K562 (cell line): ENCODE measurements around the gene ZMYND8. TPM values are rescaled to one million over a fixed set of nuclear protein-coding genes. Genes with fewer than 3 reads are reported as not detected.

Experiments
- ATAC-seq: fragments of 200-7000 bp; cut with Tn5 transposase; 3 replicates; pipeline ENCODE4 v1.9.1; 2020; ENCODE audit warnings: moderate library complexity
- BruUV-seq: library from RNA; stranded (reverse); fragments of 400-500 nt; replicated peaks from 2 replicates; lab custom pipeline; 2021; lab: Mats Ljungman, UMichigan
- CTCF ChIA-PET: fragments of 300-600 bp; formaldehyde crosslinking; extraction: SDS; loops from one replicate; lab custom pipeline; 2021; ENCODE audit warnings: low intra/inter-chr PET ratio; lab: Yijun Ruan, JAX
- POLR2A ChIA-PET: fragments of 300-600, 350-650 bp; sonication (Branson Sonifier 250); formaldehyde crosslinking; extraction: SDS; loops from one replicate; lab custom pipeline; 2021; ENCODE audit warnings: antibody characterized with exemption, inconsistent platforms; lab: Yijun Ruan, JAX
- DNase-seq, 4 experiments: peaks; one replicate each; pipeline versions ENCODE4 v3.0.0 to v3.0.0-alpha.2; 2011 to 2018; ENCODE audit warnings: low spot score in 3 of 4, mixed read lengths in 3 of 4; ENCODE audit errors: extremely low read depth in 1 of 4
- FAIRE-seq: peaks from 2 replicates; lab custom pipeline; 2011; peaks lifted over from hg19 to GRCh38; lab: Jason Lieb, UNC
- H2AFZ ChIP-seq: 2 replicates; pipeline ENCODE4 v1.6.0; 2011; ENCODE audit warnings: low read depth, low read length, control low read depth, inconsistent platforms
- H3K27ac ChIP-seq: fragments of 200-600 bp; 3 replicates; pipeline ENCODE4 v1.8.0; 2011; ENCODE audit warnings: low read depth, mild to moderate bottlenecking, control low read depth, inconsistent platforms, low read length, moderate library complexity, mixed read lengths; ENCODE audit errors: extremely low read depth
- H3K27me3 ChIP-seq, 2 experiments: fragments of 300-600 bp in 1 of 2; 2 replicates in 1 of 2; 3 replicates in 1 of 2; pipeline versions ENCODE4 v1.6.0 to v1.8.0; 2011; ENCODE audit warnings: inconsistent platforms in 2 of 2, low read length in 2 of 2, mild to moderate bottlenecking in 1 of 2, mixed read lengths in 1 of 2, moderate library complexity in 1 of 2; ENCODE audit not compliant: control insufficient read depth in 2 of 2, insufficient read depth in 2 of 2
- H3K36me3 ChIP-seq: fragments of 300-600 bp; 3 replicates; pipeline ENCODE4 v1.8.0; 2011; ENCODE audit warnings: mild to moderate bottlenecking, low read length, inconsistent platforms; ENCODE audit not compliant: control insufficient read depth, insufficient read depth
- H3K4me1 ChIP-seq, 2 experiments: fragments of 200-600 bp in 1 of 2; replicated peaks in 1 of 2; 2 replicates in 1 of 2; 3 replicates in 1 of 2; pipeline versions ENCODE4 v1.5.1 to v1.8.0; 2011; ENCODE audit warnings: inconsistent platforms in 2 of 2, low read length in 2 of 2, mild to moderate bottlenecking in 1 of 2, mixed read lengths in 1 of 2, moderate library complexity in 1 of 2; ENCODE audit not compliant: control insufficient read depth in 2 of 2, insufficient read depth in 2 of 2
- H3K4me2 ChIP-seq: 2 replicates; pipeline ENCODE4 v1.6.1; 2011; ENCODE audit warnings: low read length, control low read depth, inconsistent platforms, mixed read lengths; ENCODE audit not compliant: insufficient read depth
- H3K4me3 ChIP-seq: fragments of 200-600 bp; sonication (generic), shearing (Covaris generic); 2 replicates; pipeline ENCODE4 v1.5.1; 2016; ENCODE audit warnings: control low read depth, inconsistent platforms
- H3K79me2 ChIP-seq: fragments of 200-600 bp; 3 replicates; pipeline ENCODE4 v1.8.0; 2011; ENCODE audit warnings: low read length, inconsistent platforms; ENCODE audit not compliant: control insufficient read depth, insufficient read depth
- H3K9ac ChIP-seq, 2 experiments: 2 replicates each; pipeline versions ENCODE4 v1.6.0 to v1.6.1; 2011; ENCODE audit warnings: low read depth in 2 of 2, low read length in 2 of 2, control low read depth in 1 of 2, inconsistent platforms in 1 of 2, mild to moderate bottlenecking in 1 of 2, mixed read lengths in 1 of 2; ENCODE audit not compliant: insufficient read depth in 1 of 2
- H3K9me1 ChIP-seq: one replicate; pipeline ENCODE4 v1.6.0; 2011; ENCODE audit warnings: inconsistent platforms, mild to moderate bottlenecking, low read length, moderate library complexity; ENCODE audit not compliant: control insufficient read depth, insufficient read depth
- H3K9me3 ChIP-seq: replicated peaks from 2 replicates; pipeline ENCODE4 v1.5.1; 2011; ENCODE audit warnings: low read depth, low read length, inconsistent platforms; ENCODE audit not compliant: control insufficient read depth, insufficient read depth
- H4K20me1 ChIP-seq: replicated peaks from 2 replicates; pipeline ENCODE4 v1.6.1; 2011; ENCODE audit warnings: low read length, inconsistent platforms, mixed read lengths; ENCODE audit not compliant: control insufficient read depth, insufficient read depth
- BCLAF1 ChIP-seq, 2 experiments: fragments of 450-650 bp in 1 of 2; IDR thresholded peaks; 2 replicates each; pipeline ENCODE4 v1.6.1; 2011 to 2017; ENCODE audit warnings: low read depth in 2 of 2, antibody characterized with exemption in 1 of 2, borderline replicate concordance in 1 of 2, low read length in 1 of 2, mild to moderate bottlenecking in 1 of 2, mixed read lengths in 1 of 2; ENCODE audit not compliant: control insufficient read depth in 1 of 2
- ETS1 ChIP-seq: conservative IDR thresholded peaks from 2 replicates; pipeline ENCODE4 v1.6.1; 2011; ENCODE audit warnings: low read depth, mild to moderate bottlenecking, low read length; ENCODE audit not compliant: control insufficient read depth
- RBM22 ChIP-seq: fragments of 200-400 bp; formaldehyde crosslinking; IDR thresholded peaks from 2 replicates; pipeline ENCODE4 v1.6.1; 2018; ENCODE audit warnings: low read length, low read depth; ENCODE audit not compliant: poor library complexity, severe bottlenecking
- SRSF3 ChIP-seq: fragments of 200-400 bp; formaldehyde crosslinking; IDR thresholded peaks from 2 replicates; pipeline ENCODE4 v1.6.1; 2016; ENCODE audit warnings: mild to moderate bottlenecking, low read length, moderate library complexity; ENCODE audit not compliant: insufficient read depth
- WGBS: fragments of 100-300 bp; shearing (Covaris generic); methylation state at CpG from one replicate; pipeline ENCODE4 v1.1.6; 2016; ENCODE audit warnings: low coverage, mixed read lengths; ENCODE audit not compliant: insufficient coverage; ENCODE audit errors: missing lambda C conversion rate; 5-methylcytosine and 5-hydroxymethylcytosine counted together
- in situ Hi-C: fragments of 300-500 bp; cut with MboI; formaldehyde crosslinking; loops from 4 replicates; pipeline ENCODE4 v1.15.0; 2018; ENCODE audit warnings: inconsistent platforms, mixed read lengths
- intact Hi-C: fragments of 100-400 bp; cut with micrococcal nuclease; formaldehyde crosslinking; loops from 2 replicates; pipeline ENCODE4 v1.14.2; 2022
- polyA plus RNA-seq, 8 experiments: library from polyadenylated mRNA; depleted of rRNA in 4 of 8; stranded (reverse) in 5 of 8; unstranded in 3 of 8; fragments of >200 nt; fragmentation: Nextera tagmentation in 2 of 8; fragmentation: Illumina TruSeq in 1 of 8; extraction: Ambion mirVana in 2 of 8; extraction: Trizol in 1 of 8; gene quantifications; 2 replicates each; pipeline versions ENCODE4 v1.2.1 to v1.2.3, GENCODE V29; 2011 to 2014; ENCODE audit warnings: inconsistent platforms in 1 of 8, missing spikeins in 1 of 8
- total RNA-seq, 7 experiments: library from RNA; depleted of rRNA in 6 of 7; stranded (reverse); fragments of >200 nt in 6 of 7; fragmentation: Illumina TruSeq in 2 of 7; extraction: Trizol in 2 of 7; gene quantifications; 2 replicates each; pipeline versions ENCODE4 v1.2.1 to v1.2.3, GENCODE V29; 2011 to 2021; ENCODE audit warnings: low replicate concordance in 1 of 7

ZMYND8 gene
- total and polyA plus RNA-seq, 9 of the 15 experiments (the other 6 are each of a cell fraction or from before 2014, with no cell fraction given), result 31.8 to 148 (median 71.9) TPM

DNA sequence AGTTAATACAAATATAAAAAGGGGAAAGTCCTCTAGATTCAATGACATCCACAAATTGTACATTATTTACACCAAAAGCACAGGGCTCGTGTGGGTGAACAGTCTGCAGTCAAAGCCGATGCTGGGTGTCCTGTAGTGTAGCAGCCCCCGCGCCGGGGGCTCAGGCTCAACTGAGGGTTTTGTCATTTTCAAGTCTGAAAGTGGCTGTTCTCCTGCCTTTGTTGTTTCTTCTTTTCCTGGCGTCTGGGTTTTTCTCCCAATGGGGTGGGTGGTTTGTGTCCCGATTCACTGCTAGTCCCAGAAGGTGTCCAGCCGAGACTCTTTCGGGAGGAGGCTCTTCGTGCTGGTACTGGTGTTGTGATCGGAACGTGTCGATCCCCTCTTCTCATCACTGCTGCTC lies 146.0 kb downstream of the ZMYND8 start:
- BruUV-seq, result no TSS peak
- no peak overlapping the region for H3K4me2 ChIP-seq
- DNase-seq (no peak), ATAC-seq (no peak), FAIRE-seq (no peak)
- no peak overlapping the region for H3K27ac ChIP-seq
- CTCF ChIA-PET, result no interaction called here
- H3K27me3 ChIP-seq, result no peaks in the 10 kb centered on the region
- no peak overlapping the region for H2AFZ ChIP-seq
- H3K36me3 ChIP-seq, result peaks cover 73% of the 10 kb centered on the region
- in situ Hi-C loops (no loop called here), intact Hi-C loops (no loop called here)
- H3K9me3 ChIP-seq, result no peaks in the 10 kb centered on the region
- H3K79me2 ChIP-seq, result peaks cover 27% of the 10 kb centered on the region
- H3K4me1 ChIP-seq, result peaks cover 5 to 7% of the 10 kb centered on the region in 2 experiments; a peak in 2 of 5 replicates
- H3K9ac ChIP-seq, result no peak overlapping the region
- H3K9me1 ChIP-seq, result no peaks in the 10 kb centered on the region
- TF ChIP-seq SRSF3, result no peak
- peak in 1 of 2 experiments; percentile 35; a peak in 1 of 4 replicates for TF ChIP-seq BCLAF1 (IDR thresholded peaks at IDR 0.05; ENCODE audit: borderline replicate concordance in 1 of 2, control insufficient read depth in 1 of 2, low read depth in 2 of 2, low read length in 1 of 2)
- TF ChIP-seq ETS1, result no peak
- peak; percentile 46 for TF ChIP-seq RBM22
- POLR2A ChIA-PET, result interaction anchor here (0.8 kb wide), 1 partner anchor 1732 kb away, joined by 3 read pairs; no protein-coding TSS in a partner anchor
- H4K20me1 ChIP-seq, result peaks cover 25% of the 10 kb centered on the region; the same call in 1 of the 2 replicates
- H3K4me3 ChIP-seq, result no peak overlapping the region
- 97% methylated on average over 12 of the region's 13 CpGs for WGBS
